OCI-LY7 (cell line): Measurements from ENCODE around the gene KLHDC8B.
A peak's percentile ranks its signal among the peaks of the same experiment; 100 is the strongest.

Experiments used
- EZH2phosphoT487 ChIP-seq: fragments of 200-600 bp; sonication (generic); IDR thresholded peaks from 2 replicates; pipeline ENCODE4 v1.6.1; 2018; ENCODE audit warnings: low read depth, borderline replicate concordance, mild to moderate bottlenecking, mixed run types, antibody characterized with exemption, low read length, moderate library complexity, mixed read lengths
- TF ChIP-seq, protein P1 (sequence below): fragments of 200-600 bp; sonication (generic); conservative IDR thresholded peaks from 2 replicates; pipeline ENCODE4 v1.5.1; 2014; ENCODE audit warnings: mild to moderate bottlenecking, antibody characterized with exemption, low read length, moderate library complexity, mixed read lengths

DNA sequence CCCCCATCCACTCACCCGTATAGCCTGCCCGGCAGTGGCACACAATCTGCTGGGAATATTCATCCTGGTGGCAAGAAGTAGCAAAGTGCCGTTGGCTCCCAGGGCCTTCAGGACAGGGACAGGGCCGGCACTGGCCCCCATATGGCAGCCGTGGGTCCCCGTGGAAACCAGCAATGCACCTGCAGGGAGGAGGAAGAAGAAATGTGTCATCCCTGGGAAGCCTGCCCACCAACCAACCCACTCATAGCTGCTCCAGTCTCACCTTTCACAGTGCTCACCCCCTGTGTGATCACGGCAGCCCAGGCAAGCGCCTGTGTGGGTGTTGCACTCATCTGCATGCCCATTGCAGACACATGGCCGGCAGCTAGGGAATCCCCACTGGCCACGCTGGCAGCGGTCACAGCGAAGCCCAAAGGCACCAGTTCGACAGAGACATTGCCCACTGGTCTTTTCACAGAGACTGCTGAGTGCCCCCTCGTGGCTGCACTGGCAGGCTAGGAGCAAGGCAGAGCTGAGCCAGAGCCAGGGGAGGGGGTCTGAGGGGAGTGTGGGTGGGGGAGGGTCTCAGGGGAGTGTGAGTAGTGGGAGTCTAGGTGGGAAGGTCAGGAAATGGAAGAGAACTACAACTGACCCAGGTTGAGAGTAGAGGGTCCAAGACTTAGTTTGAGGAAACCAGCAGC, 46.3 kb upstream of the KLHDC8B start:
- TF ChIP-seq, protein P1, sequence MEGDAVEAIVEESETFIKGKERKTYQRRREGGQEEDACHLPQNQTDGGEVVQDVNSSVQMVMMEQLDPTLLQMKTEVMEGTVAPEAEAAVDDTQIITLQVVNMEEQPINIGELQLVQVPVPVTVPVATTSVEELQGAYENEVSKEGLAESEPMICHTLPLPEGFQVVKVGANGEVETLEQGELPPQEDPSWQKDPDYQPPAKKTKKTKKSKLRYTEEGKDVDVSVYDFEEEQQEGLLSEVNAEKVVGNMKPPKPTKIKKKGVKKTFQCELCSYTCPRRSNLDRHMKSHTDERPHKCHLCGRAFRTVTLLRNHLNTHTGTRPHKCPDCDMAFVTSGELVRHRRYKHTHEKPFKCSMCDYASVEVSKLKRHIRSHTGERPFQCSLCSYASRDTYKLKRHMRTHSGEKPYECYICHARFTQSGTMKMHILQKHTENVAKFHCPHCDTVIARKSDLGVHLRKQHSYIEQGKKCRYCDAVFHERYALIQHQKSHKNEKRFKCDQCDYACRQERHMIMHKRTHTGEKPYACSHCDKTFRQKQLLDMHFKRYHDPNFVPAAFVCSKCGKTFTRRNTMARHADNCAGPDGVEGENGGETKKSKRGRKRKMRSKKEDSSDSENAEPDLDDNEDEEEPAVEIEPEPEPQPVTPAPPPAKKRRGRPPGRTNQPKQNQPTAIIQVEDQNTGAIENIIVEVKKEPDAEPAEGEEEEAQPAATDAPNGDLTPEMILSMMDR: peak; percentile 76
- no peak for TF ChIP-seq EZH2phosphoT487
